GM19023 (cell line): ENCODE measurements around the gene TNIK.
"Not testable (repeated sequence)": the region's sequence is repeated elsewhere in the genome, so short reads cannot be mapped to it uniquely, and the experiment has no call there.

Experiments
- ATAC-seq: cut with Tn5 transposase; IDR thresholded peaks from one replicate; pipeline ENCODE4 v1.9.1; 2021; ENCODE audit warnings: mild to moderate bottlenecking, moderate library complexity; ENCODE audit not compliant: unreplicated experiment

TNIK gene

DNA sequence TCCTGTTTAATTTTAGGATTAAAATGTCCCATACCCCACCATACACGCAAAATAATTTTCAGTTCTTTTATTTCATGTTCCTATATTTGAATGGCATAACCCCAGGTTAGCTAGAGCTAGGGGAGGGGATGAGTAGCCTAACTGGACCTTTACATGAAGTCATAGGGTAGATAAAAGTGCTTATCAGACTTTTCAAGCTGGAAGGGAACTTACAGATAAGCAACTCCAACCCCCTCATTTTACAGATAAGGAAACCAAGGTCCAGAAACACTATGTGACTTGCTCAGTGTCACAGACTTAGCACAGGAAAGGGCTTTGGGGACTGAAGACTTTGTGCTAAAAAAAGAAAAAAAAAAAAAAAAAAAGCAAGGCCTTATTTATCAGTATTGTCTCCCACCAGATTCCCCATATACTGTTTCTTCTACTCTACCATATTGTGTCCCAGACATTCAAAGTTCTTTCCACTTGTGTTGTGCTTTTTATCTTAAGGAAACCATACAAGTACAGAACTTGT lies 10.6 kb upstream of the TNIK start:
- no peak for ATAC-seq

DNA sequence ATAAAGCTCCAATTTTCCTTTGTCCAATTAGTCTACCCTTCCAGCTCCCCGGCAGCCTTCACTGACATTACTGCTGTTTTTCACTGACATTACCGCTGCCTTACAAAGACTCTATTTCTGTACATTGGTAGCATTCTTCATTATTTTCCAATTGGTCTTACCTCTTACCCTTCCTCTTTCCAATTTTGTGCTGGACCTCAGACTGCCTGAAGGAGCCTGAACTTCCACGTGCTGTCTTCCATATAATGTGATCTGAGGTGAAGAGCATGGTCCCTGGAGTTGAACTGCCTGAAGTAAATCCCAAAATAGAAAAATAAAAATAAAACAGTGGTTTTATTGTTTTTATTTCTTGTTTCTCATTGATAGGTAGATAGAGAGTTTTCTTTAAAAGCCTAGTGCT lies 9.2 kb upstream of the TNIK start:
- no peak for ATAC-seq

DNA sequence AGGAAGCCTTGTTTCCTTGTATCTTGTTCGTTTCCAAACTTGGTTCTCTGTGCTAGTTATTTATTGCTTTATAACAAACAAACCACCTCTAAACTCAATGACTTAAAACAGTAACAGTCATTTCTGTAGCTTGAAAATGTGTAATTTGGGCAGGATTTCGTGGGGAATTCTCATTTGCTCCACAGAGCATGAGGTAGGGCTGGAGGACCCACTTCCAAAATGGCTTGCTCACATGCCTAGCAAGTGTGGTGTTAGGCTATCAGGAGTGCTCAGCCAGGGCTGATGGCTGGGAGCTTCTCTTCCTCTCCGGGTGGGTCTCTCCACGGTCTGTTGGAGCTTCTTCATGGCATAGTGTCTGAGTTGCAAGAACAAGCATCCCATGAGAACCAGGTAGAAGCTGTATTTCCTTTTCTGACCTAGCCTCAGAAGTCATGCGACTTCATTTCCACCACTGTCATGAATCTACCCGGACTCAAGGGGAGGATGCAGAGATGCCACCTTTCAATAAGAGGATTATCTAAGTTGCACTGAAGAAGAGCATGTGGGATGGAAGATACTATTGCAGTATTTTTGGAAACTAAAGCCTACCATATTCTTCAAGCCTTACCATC lies 8.2 kb upstream of the TNIK start:
- no peak for ATAC-seq

DNA sequence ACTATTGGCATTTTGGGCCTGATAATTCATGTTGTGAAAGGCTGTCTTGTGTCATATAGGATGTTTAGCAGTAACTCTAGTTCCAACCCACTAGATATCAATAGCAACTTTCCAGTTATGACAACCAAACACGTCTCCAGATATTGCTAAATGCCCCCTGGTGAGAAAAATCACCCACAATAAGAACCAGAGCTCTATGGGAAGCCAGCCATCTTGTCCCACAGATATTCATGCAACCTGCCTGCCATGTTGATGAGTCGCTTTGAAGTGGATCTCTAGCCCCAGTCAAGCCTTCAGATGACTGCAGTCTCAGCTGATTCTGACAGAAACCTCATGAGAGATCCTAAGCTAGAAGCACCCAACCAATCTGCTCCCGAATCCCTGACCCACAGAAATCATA lies 5.6 kb upstream of the TNIK start:
- ATAC-seq: no peak

DNA sequence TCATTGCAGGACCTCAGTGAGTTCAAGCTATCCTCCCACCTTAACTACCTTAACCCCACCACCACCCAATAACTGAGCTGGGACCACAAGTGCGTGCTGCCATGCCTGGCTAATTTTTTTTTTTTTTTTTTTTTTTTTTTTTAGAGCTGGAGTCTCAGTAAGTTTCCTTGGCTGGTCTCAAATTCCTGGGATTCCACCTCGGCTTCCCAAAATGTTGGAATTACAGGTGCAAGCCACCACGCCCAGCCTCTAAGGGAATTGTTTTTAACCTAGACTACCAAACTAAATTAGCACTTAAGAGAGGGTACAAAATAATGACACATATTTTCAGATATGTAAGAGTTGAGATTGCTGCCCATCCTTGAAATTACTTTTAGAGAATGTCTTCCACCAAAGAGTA lies 4.3 kb upstream of the TNIK start:
- ATAC-seq: no peak

DNA sequence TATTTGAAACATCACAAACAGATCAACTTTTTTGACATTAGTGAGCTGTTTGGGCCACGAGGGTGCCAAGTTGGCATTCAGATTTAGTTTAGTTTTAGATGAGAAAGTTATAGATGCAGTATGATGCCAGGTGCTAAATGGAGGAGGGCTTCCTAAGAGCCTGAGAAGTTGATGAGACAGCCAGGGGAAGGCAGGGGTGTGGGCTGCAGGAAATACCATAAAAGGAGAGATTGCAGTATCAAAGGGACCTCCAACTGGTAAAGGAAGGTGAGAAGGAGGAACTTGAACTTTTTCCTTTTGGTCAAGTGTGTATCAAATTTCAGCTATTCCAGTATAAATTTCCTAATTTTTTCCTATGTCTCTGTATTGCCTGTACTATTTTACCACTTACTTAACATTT lies 2.0 kb upstream of the TNIK start:
- ATAC-seq: no peak

DNA sequence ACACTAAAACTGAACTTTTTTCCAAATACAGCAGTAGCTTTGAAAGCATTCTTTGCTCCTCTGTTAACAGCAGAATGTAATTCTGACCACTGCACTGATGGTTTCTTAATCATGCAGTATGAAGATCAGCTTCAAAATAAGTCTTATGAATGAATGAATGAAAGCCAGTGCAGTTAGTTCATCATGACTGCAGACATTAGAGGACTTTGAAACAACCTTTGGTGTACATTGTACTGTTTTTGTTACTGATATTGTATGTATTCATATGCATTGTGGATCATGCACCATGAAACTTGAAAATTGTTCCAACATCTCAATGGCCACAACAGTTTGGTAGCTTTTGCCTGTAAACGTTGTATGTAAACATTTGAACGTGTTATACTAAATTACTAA lies 1.3 kb upstream of the TNIK start:
- no peak for ATAC-seq

DNA sequence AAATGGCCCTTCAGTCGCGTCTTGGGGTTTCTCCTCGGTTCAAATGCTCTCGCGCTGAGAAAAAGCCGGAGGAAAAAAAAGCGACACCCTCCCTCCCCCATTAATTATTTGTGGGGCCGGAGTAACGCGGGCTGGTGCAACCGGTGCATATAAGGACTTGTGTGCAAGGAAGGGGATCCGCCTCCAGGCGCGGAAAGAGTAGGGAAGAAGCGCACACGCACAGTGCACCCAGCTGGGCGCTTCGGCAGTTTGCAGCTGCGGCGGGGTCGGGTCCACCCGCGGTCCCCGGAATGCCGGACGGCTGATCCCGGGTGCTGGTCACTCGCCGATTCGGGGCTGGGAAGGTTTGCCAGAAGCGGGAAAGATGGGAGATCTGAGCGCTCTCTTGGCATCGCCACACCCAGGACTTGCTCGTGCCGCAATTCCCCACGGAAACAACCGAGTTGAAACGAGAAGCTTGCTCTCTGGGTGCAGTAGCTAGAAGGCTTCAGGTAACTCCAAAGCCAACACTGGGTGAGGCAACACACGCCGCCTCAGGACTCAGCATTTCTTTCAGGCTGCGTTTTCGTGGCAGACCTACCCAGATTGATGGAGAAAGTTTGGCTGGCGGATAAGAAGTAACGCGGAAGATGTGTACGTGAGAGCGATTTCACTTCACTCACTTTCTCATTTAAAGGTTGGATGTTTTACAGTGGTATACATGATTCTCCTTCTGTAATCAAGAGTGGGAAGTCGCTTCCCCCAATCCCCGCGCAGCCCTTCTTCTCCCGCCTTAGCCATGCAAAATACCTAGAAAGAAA lies 720 bp upstream of the TNIK start:
- ATAC-seq: peak; percentile 36

DNA sequence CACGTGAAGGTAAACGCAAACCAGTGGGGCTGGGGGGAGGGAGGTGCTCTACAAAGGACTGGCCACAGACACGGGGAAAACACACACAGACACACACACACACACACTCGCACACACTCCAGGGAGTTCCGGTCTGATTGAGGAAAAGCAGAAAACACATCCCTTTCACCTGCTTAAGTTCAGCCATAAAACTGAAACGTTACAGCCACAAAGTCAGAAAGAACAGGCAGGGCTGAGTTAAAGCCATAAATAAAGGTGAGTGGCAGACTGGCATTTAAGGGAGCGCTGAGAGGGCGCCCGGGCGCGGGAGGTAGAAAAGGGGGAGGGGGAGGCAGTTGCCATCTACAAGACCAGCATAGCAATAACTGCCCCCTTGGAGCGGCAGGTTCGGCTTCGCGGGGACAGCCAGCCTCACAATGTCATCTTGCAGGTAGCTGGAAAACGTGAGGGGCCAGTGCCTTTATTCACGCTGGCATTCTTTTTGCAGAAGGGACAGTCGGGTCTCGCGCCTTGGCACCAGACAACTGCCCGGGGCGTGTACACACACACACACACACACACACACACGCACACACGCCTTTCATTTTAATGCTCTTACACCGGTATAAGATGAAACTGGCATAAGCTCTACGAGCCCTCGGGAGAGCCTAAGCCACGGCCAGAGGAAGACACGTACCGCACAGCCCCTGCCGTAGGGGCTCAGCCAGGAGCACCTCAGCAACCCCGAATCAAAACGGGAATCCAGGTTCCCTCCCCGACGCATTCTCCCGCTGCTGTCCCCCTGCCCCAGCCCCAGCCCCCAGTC lies 866 bp downstream of the TNIK start:
- peak; percentile 1 for ATAC-seq

DNA sequence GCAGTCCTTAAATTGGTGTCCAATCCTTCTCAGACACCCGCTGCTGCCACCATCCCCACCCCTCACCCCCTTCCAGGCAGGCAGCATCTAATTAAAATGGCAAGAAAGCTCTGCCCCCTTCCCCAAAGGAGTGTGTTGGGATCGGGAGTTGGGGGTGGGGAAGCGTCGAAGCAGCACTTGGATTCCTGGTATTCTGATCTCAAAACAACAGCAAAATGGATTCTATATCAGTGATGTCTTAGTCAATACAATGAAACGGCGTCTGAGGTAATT lies 1.4 kb downstream of the TNIK start:
- ATAC-seq: no peak

DNA sequence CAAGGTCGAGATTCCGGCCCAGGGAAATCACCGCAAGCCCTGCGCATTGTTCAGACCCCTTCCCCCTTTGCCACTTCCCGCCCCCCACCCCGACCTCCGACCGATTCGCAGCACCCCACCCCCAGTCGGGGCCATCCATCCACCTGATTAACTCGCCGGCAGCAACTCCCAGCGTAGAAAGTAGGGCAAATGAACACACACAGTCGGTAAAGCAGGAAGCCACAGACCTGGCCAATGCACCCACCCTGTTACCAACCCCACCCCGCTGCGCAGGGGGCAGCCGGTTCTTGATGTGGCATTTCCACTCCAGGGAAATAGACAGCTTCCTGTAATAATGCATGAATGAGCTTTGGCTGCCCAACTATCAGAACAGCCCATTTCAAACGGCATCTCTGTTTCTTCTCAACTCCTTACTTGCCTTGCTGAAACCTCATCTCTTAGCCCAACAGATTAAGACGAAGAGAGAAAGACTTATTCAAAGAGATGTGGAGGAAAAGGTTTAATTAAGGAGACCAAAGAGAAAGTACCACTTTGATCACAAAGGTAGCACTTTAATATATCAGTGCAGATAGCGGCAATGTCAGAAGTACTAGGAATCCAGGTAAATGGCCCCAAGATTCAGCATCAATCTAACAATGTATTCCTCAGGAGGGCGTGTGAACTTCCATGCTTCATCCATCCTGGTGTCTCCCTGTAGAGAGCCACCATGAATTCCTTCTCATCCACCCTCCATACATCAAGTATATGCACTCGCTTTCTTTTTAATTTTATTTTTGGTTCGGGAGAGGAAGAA lies 1.9 kb downstream of the TNIK start:
- no peak for ATAC-seq

DNA sequence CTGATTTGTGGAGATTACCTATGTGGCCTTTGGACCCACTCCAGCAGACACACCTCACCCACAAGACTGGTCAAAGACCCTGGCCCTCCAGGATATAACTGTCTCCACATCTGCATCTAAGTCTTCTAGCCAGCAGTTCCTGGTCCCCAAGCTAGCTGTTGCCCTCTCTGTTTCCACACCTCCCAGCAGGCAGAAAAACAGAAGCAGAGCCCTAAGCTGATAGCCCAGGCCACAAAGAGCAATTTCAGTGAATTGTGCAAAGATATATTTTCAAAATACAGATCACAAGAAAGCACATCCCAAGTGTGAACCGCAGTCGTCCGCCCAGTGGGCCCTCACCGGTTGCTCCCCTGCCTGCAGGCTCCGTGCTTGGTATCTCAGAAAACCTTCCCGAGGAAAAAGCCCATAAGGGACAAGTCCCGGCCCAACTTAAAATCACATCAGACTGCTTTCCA lies 2.6 kb downstream of the TNIK start:
- ATAC-seq: no peak

DNA sequence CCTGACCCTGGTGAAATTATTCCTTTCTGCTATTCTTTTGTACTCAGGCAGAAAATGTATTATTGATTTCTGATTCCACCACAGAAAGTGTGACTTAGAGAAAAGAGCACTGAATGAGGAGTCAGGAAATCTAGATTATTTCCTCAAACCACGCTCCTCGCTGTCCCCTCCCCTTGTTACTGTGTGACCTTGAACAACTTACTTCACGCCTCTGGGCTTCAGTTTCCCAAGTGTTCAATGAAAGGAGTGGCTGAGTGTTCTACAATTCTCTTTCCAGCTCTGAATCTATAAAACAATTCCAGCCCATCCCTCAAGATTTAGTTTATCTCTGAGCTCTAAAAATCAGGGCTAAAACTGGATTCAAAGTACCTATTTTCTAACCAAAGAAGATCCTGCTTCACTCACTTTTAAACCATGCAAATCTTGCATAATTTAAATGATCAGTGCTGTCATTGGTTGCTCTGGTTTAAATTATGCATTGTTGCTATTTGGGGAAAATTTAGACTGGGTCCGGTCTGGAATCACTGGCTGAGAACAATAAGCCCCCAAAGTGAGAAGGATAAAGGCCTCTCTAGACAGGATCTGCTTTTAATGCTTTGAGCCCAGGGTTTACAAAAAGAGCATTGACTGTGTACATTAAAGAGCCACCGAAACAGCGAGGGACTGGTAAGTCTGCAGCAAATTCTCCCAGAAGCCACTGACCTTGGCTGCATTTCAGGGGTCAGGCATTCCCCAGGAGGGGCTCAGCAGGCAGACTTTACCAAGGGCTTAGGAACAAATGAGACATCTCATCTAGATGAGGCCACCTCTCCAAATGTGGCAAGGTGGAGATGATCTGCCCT lies 3.2 kb downstream of the TNIK start:
- ATAC-seq: no peak

DNA sequence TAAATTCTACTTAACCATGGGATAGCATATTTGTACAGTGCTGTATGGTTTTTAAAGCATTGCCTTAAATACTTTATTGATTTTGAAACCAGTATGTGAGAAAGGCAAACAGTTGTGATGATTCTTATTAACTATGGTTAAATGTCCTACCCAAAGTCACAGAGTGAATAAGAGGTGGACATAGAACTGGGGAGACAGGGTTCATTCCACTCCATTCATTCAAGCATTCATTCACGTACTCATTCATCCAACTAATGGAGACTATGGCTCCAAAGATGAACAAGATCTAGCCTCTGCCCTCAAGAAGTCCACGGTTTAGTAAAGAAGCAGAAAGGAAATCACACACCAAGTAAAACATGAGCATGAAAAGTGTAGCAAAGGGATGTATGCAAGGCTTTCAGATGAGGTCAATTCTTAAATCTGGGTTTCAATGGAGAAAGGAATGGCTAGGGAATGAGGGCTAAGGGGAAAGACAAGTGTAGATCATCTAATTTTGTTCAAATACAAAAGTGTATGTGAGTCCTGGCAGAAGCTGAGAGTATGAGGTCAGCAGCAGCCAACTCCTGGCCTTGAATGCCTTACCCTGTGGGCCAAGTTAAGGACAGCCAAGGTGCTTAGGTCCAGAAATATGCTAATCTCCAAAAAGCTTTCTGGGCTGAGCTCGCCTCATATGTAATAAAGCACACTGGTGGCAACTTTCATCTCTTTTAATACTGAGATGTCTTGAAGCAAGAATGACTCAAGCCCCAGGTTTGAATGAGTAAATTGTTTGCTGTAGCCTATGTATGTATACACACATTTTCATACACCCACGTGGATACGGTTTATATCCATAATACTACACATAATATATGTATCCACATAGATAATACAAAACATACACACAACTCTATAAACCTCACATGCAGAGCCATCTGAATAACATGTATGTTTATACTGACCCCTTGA lies 4.3 kb downstream of the TNIK start:
- ATAC-seq: no peak

DNA sequence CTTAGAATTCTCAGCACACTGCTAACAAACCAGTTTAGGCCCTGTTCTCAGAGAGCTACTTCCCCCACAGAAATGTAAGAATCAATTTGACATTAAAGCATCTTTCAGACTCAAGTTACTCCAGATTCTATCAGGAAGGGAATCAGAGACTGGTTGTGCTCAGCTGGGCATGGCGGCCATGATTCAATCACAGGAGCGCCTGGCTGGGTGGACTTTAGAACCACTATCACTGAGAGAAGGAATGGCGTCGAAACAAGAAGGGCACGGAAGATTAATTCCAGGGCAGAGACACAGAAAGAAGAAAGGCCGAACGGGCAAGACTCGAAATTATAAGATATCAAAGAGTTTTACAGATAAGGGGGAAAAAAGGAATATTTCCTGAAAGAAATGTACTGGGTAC lies 6.2 kb downstream of the TNIK start:
- no peak for ATAC-seq

DNA sequence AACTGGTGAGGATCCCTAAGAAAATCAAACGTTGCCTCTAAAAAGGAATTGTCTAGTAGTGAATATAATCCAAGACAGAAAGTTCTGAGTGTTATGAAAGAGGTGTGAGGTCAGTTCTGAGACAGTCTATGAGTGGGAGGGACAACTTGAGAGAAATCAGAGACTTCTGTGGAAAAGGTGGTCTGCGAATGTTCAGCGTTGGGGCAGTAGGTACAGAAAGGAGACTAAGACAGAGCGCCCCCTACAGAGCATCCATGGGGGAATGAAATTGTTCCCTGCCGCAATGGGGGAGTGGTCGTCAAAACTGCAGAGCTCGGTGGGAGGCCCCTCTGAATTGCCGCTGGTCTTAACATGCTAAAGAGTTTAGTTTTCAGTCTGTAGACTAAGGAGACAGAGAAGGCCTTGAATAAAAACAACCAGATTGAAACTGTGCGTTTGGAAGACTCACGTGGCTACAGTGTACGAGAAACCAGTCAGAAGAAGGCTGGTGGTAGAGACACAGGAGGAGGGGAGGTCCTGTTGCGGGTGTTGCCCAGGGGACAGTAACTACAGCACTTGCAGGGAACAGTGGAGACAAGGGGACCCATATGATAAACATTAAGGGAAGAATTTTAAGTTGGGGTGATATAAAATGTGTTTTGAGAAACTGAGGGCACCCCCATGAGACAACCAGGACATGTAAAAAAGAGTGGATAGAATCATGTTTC lies 6.9 kb downstream of the TNIK start:
- no peak for ATAC-seq

DNA sequence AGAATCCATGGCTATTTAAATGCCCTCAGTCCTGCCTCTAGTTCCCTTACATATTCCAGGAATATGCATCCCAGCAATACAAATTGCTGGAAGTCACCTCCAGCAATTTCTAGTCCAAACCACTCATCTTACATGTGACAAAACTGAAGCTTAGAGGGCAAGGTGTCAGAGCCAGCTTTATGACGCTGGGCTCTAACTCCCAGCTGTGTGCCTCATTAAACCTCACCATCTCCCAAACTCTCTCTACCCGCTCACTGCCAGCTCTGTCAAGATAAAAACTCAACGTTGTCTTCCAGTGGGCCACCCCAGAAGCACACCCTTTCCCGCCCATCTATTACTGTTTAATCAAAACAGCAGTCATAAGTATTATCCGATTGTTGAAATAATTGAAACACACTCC lies 7.9 kb downstream of the TNIK start:
- ATAC-seq: no peak

DNA sequence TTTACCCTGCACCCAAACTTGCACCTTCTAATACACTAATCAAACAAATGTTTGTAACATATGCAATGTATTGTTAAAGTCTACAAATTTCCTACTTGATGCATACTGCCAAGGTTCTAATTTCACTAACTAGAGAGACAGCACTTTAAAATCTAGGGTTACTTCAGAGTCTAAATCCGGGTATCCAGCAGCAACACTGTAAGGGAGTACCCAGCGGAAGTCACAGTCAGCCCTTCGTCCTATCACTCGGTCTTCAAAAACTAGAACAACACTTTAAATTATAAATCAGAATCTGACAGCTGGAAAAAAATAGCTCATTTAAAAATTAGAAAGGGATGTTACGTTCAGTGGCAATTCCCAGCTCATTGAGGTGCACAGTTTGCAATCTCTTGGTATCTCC lies 8.3 kb downstream of the TNIK start:
- no peak for ATAC-seq

DNA sequence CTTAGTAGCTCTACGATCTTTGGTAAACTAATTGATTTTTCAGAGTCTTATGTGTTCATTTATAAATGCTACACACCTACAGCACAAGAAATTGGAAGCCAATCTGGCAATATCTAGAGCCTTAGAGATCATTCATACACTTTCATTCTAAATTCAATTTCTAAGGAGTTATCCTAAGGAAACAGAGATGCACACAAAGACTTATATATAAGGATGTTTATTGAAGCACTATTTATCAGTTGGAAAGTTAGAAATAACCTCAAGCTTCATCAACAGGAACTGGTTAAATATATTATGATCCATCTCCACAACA lies 12.7 kb downstream of the TNIK start:
- ATAC-seq: not testable (repeated sequence)
